ENCODE data around the gene KLF2.
A peak's percentile ranks its signal among the peaks of the same experiment; 100 is the strongest.

The KLF2 gene

DNA sequence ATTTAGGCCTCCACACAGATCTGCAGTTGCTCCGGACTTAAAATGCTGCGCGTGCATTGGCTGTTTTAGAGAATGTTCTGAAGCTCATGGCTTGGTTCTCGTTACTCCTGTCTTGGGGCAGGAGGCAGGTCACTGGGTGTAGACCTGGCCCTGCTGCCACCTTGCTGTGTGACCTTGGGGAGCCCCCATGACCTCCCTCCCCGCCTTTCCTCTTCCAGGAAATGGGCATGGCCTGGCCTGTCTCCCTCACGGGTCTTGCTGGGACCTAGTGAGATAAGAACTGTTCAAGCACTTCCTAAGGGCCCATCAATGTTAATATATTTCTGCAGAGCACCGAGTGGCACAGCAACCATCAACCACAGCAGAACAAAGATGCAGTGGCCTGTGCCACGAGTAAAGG lies 49.4 kb downstream of the KLF2 start:
- in situ Hi-C loops (cut with HindIII; ENCODE audit: low pct_ligation_motif_present, low sequenced_read_pairs) = loop anchor here (25.0 kb wide), 1 partner anchor 137 kb away; no protein-coding TSS in a partner anchor
- Histone ChIP-seq H3K36me3 (replicated peaks) (peaks cover 29% of the 10 kb centered on the region), H3K27me3 (replicated peaks) (no peaks in the 10 kb centered on the region), H3K27ac (no peak overlapping the region), H3K4me3 (ENCODE audit: low read depth, low read length) (no peak overlapping the region)
- no peak for DNase-seq
- no peak for TF ChIP-seq CTCF (IDR thresholded peaks at IDR 0.05; ENCODE audit: low read depth, low read length, missing control alignments)

DNA sequence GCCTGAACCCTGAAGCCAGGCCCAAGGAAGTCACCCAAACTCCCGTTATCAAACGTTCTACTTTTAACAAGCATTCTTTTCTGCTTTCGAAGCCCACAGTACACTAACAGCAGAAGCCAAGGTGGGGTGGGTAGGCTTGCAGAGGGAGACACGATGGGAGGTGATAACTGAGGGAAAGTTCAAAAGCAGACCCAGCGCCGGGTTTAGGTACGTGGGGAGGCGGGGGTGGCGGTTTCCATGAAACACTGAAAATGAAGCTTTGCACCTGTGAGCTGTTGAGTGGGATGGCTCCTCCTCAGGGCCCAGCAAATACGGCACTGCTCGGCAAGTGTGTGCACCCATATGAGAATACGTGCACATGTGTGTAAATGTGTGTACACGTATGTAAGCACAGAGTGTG lies 49.8 kb downstream of the KLF2 start:
- Histone ChIP-seq H3K27ac (no peak overlapping the region), H3K36me3 (replicated peaks) (peaks cover 29% of the 10 kb centered on the region), H3K27me3 (replicated peaks) (no peaks in the 10 kb centered on the region), H3K4me3 (ENCODE audit: low read depth, low read length) (no peak overlapping the region)
- no peak for DNase-seq
- TF ChIP-seq CTCF (IDR thresholded peaks at IDR 0.05; ENCODE audit: low read depth, low read length, missing control alignments) = no peak
- in situ Hi-C loops (cut with HindIII; ENCODE audit: low pct_ligation_motif_present, low sequenced_read_pairs) = loop anchor here (25.0 kb wide), 1 partner anchor 137 kb away; no protein-coding TSS in a partner anchor

DNA sequence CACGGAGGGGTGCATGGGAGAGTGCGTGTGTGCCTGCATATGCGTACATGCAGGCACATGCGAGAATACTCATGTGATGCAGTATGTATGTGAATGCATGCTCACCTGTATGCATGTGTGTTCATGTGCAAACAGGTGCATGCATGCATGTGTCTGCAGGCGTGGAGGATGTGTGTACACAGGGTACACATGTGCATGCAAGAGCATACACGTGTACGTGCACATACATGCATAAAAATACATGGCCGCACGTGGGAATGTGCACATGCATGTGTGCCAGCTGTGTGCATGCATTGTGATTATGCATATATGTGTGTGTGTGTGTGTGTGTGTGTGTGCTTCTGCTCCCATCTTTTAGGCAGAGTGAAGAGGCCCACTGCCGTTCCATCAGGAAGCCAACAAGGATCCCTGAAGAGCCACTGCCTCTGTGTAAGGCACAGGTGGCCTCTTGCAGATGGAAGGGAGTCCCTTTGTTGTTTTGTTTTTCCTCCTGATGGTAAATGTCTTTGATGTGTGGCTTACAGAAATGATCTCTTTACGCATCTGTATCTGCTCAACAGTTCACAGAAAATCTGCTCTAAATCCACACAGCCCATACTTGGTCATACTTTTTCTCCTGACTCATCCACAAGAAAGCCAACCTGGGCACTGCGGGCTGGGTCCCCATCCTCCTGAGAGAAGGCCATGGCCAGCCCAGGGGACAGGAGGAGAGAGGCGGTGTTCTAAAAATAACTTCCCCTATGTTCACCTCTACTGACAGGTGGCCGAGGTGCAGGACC lies 50.7 kb downstream of the KLF2 start:
- H3K4me3 ChIP-seq (ENCODE audit: low read depth, low read length) = no peak overlapping the region
- in situ Hi-C loops (cut with HindIII; ENCODE audit: low pct_ligation_motif_present, low sequenced_read_pairs) = no loop called here

DNA sequence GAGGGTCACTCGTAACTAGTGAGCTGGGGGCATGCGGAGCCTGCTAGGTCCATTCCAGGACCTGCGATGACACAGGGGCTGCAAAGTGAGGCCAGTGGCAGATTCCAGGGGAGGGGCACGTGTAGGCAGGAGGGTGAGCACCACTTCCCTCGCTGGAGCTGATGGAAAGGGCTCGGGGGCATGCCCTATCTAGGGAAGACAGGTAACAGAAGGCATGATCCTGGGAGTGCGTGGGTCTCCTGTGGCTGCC lies 51.2 kb downstream of the KLF2 start:
- in situ Hi-C loops (cut with HindIII; ENCODE audit: low pct_ligation_motif_present, low sequenced_read_pairs) = no loop called here
- no peak for TF ChIP-seq CTCF (IDR thresholded peaks at IDR 0.05; ENCODE audit: low read depth, low read length, missing control alignments)

More for the DNA sequence above, 50.7 kb downstream of the KLF2 start:
- no peak for TF ChIP-seq CTCF (IDR thresholded peaks at IDR 0.05; ENCODE audit: low read depth, low read length, missing control alignments)
- Histone ChIP-seq H3K27ac (no peak overlapping the region), H3K36me3 (replicated peaks) (peaks cover 29% of the 10 kb centered on the region), H3K27me3 (replicated peaks) (no peaks in the 10 kb centered on the region)
- no peak for DNase-seq

DNA sequence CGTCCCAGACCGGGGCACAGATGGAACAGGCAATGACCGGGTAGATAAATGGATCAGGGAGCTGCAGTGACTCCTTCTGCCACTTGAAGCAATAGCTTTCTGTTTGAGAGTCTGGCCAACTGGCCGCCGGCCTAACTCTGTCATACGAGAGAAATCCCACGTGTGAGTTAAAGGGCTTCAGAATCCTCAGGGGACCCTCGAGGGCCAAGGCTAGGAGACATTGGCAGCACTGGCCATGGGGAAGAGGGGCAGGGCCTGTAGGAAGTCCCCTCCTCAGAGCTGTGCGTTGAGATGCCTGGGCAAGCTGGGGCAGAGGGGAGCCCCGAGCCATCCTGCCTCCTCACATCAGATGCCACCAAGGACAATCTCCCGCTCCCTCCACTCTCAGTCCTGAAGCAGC lies 51.6 kb downstream of the KLF2 start:
- Histone ChIP-seq H3K36me3 (replicated peaks) (peaks cover 23% of the 10 kb centered on the region), H3K27ac (no peak overlapping the region), H3K4me3 (ENCODE audit: low read depth, low read length) (no peak overlapping the region), H3K27me3 (replicated peaks) (no peaks in the 10 kb centered on the region)
- no peak for TF ChIP-seq CTCF (IDR thresholded peaks at IDR 0.05; ENCODE audit: low read depth, low read length, missing control alignments)
- in situ Hi-C loops (cut with HindIII; ENCODE audit: low pct_ligation_motif_present, low sequenced_read_pairs) = no loop called here
- DNase-seq = no peak

More for the DNA sequence above, 51.2 kb downstream of the KLF2 start:
- no peak for DNase-seq
- peaks cover 27% of the 10 kb centered on the region for H3K36me3 ChIP-seq (replicated peaks)
- no peak overlapping the region for H3K27ac ChIP-seq
- H3K4me3 ChIP-seq (ENCODE audit: low read depth, low read length) = no peak overlapping the region
- H3K27me3 ChIP-seq (replicated peaks) = no peaks in the 10 kb centered on the region

GRCh38 chr19:16376649-16377048 lies 52.0 kb downstream of the KLF2 start:
- in situ Hi-C loops (cut with HindIII; ENCODE audit: low pct_ligation_motif_present, low sequenced_read_pairs) = no loop called here
- no peak overlapping the region for H3K4me3 ChIP-seq (ENCODE audit: low read depth, low read length)
- peak; percentile 69 for TF ChIP-seq CTCF (IDR thresholded peaks at IDR 0.05; ENCODE audit: low read depth, low read length, missing control alignments)
- peaks cover 23% of the 10 kb centered on the region for H3K36me3 ChIP-seq (replicated peaks)
- H3K27ac ChIP-seq = no peak overlapping the region
- DNase-seq = no peak
- H3K27me3 ChIP-seq (replicated peaks) = no peaks in the 10 kb centered on the region
